Measurements from ENCODE around the gene FAM107B. TPM values are rescaled to one million over a fixed set of nuclear protein-coding genes. Genes with fewer than 3 reads are reported as not detected.
A peak's percentile ranks its signal among the peaks of the same experiment; 100 is the strongest.

FAM107B gene
- total and polyA plus RNA-seq, 2 of the 8 experiments (the other 6 are each of a cell fraction or from before 2014, with no cell fraction given), result 7.5 to 28.1 TPM

- ChIA-PET POLR2A (ENCODE audit: partially characterized antibody) (interaction anchor here (1.1 kb wide), 1 partner anchor 16 kb away, joined by 4 read pairs; no protein-coding TSS in a partner anchor), CTCF (ENCODE audit: partially characterized antibody) (interaction anchor here (1.0 kb wide), 1 partner anchor 27 kb away, joined by 3 read pairs; no protein-coding TSS in a partner anchor)
- H3K9ac ChIP-seq (replicated peaks in 1 of 4; ENCODE audit: extremely low read depth in 1 of 4, low read depth in 3 of 4, low read length in 3 of 4), result no peak overlapping the region
- no peak overlapping the region for H2BK5ac ChIP-seq (ENCODE audit: low read depth, low read length)
- no peak overlapping the region for H4K5ac ChIP-seq (ENCODE audit: insufficient read length, low read depth, low read length)
- peaks cover 7% of the 10 kb centered on the region for H3K79me1 ChIP-seq (ENCODE audit: low read depth, low read length)
- no peak overlapping the region for H3K23ac ChIP-seq (ENCODE audit: insufficient read length)
- no peak overlapping the region for H3K4me2 ChIP-seq (ENCODE audit: insufficient read depth in 1 of 2, low read depth in 2 of 2, low read length in 2 of 2)
- no peak overlapping the region for H4K8ac ChIP-seq (ENCODE audit: extremely low read depth, insufficient read depth, low read length)
- peaks cover 0 to 24% of the 10 kb centered on the region in 2 experiments; a peak in 2 of 4 replicates for H3K79me2 ChIP-seq (ENCODE audit: control insufficient read depth in 1 of 2, insufficient read depth in 2 of 2, low read length in 2 of 2)
- no peak overlapping the region for H2AK5ac ChIP-seq (ENCODE audit: low read depth, low read length)
- H3K4ac ChIP-seq (replicated peaks; ENCODE audit: insufficient read length, low read depth, low read length), result no peak overlapping the region
- 0 out of 2 replicates have a peak overlapping the region, but pooled peaks have one; percentile 22 for H2BK15ac ChIP-seq (ENCODE audit: low read length)
- H4K20me1 ChIP-seq (replicated peaks in 1 of 2; ENCODE audit: control insufficient read depth in 1 of 2, insufficient read depth in 2 of 2, low read length in 2 of 2), result no peaks in the 10 kb centered on the region
- no peak overlapping the region for H3K14ac ChIP-seq (ENCODE audit: insufficient read length)
- no peak overlapping the region for H3K18ac ChIP-seq (ENCODE audit: extremely low read depth, low read length)
- no peaks in the 10 kb centered on the region for H3K9me3 ChIP-seq (ENCODE audit: insufficient read depth in 2 of 2, low read depth in 1 of 2, low read length in 1 of 2)
- H2AFZ ChIP-seq (ENCODE audit: low read length), result no peak overlapping the region
- FAIRE-seq, result no peak
- H3K36me3 ChIP-seq (ENCODE audit: control insufficient read depth in 2 of 4, insufficient read depth in 4 of 4, low read length in 3 of 4), result no peaks in the 10 kb centered on the region
- DNase-seq (ENCODE audit: low read depth in 1 of 2, low spot score in 2 of 2), result no peak
- H3K27ac ChIP-seq (ENCODE audit: low read depth, low read length), result no peak overlapping the region
- H3K27me3 ChIP-seq (replicated peaks in 1 of 4; ENCODE audit: control insufficient read depth in 3 of 4, extremely low read depth in 1 of 4, insufficient read depth in 3 of 4, low read length in 3 of 4), result no peaks in the 10 kb centered on the region
- H3K4me1 ChIP-seq (replicated peaks in 1 of 4; ENCODE audit: control insufficient read depth in 3 of 4, insufficient read depth in 4 of 4, low read length in 3 of 4), result peaks cover 2 to 13% (median 10%) of the 10 kb centered on the region in 4 experiments; a peak in 6 of 7 replicates
- no peak overlapping the region for H3K56ac ChIP-seq (replicated peaks; ENCODE audit: insufficient read length, low read depth, low read length)
- H2BK120ac ChIP-seq (replicated peaks; ENCODE audit: low read depth, low read length), result no peak overlapping the region
- no peak overlapping the region for H2BK20ac ChIP-seq (ENCODE audit: low read length)
- H3K4me3 ChIP-seq (ENCODE audit: extremely low read depth in 1 of 4, insufficient read depth in 2 of 4, low read depth in 3 of 4, low read length in 4 of 4), result no peak overlapping the region
- WGBS, 2 experiments (ENCODE audit: extremely low coverage in 1 of 2, insufficient coverage in 1 of 2, insufficient read length in 1 of 2, insufficient replicate concordance in 2 of 2, low coverage in 1 of 2, low lambda C conversion rate in 2 of 2, missing lambda C conversion rate in 1 of 2), result 90% methylated on average over 4 of the region's 4 CpGs; no CpG with 5 or more reads in 1 of the 2 experiments
- no peak overlapping the region for H2BK12ac ChIP-seq (ENCODE audit: low read depth, low read length)
- H3K23me2 ChIP-seq (ENCODE audit: low read depth, low read length), result no peaks in the 10 kb centered on the region; the same call in 1 of the 2 replicates
- H4K91ac ChIP-seq (replicated peaks; ENCODE audit: insufficient read length, low read length), result no peak overlapping the region
- TF ChIP-seq SAP30 (IDR thresholded peaks at IDR 0.05; ENCODE audit: insufficient read depth, insufficient replicate concordance, low read length) (no peak), POLR2AphosphoS5 (IDR thresholded peaks at IDR 0.05; ENCODE audit: low read depth, low read length) (no peak), EGR1 (IDR thresholded peaks at IDR 0.05; ENCODE audit: borderline replicate concordance, low read depth, low read length) (no peak), BACH1 (IDR thresholded peaks at IDR 0.05; ENCODE audit: low read length) (no peak), CBX5 (IDR thresholded peaks at IDR 0.05; ENCODE audit: low read depth, low read length) (no peak), SIRT6 (IDR thresholded peaks at IDR 0.05; ENCODE audit: low read length) (no peak), HDAC2 (IDR thresholded peaks at IDR 0.05; ENCODE audit: borderline replicate concordance in 1 of 2, low read depth in 2 of 2, low read length in 2 of 2) (no peak), MAX (IDR thresholded peaks at IDR 0.05) (no peak), EZH2 (IDR thresholded peaks at IDR 0.05; ENCODE audit: low read depth, low read length, severe bottlenecking) (no peak), NRF1 (IDR thresholded peaks at IDR 0.05; ENCODE audit: low read depth, low read length) (no peak), TCF12 (IDR thresholded peaks at IDR 0.05; ENCODE audit: low read depth, low read length) (no peak), SIN3A (conservative IDR thresholded peaks at IDR 0.05 in 1 of 2, IDR thresholded peaks at IDR 0.05 in 1 of 2; ENCODE audit: low read depth in 1 of 2, low read length in 2 of 2) (no peak)
These were observed 190.7 kb downstream of the FAM107B start for GRCh38 chr10:14583967-14584366.

All from H1 (cell line).